ENCODE measurements around the gene ANKMY1.

GRCh38 chr2:240517342-240517741 is 40.4 kb downstream of the ANKMY1 start:
- TF ChIP-seq EP300 (IDR thresholded peaks at IDR 0.05; ENCODE audit: borderline replicate concordance in 1 of 2, low read depth in 2 of 2, low read length in 2 of 2) (no peak), SIN3A (conservative IDR thresholded peaks at IDR 0.05 in 1 of 2, IDR thresholded peaks at IDR 0.05 in 1 of 2; ENCODE audit: low read depth in 1 of 2, low read length in 2 of 2) (no peak), E2F6 (IDR thresholded peaks at IDR 0.05) (no peak), TAF7 (optimal IDR thresholded peaks at IDR 0.05; ENCODE audit: borderline replicate concordance, low read depth, low read length) (no peak), YY1 (IDR thresholded peaks at IDR 0.05; ENCODE audit: low read depth, low read length) (no peak), POLR2AphosphoS5 (IDR thresholded peaks at IDR 0.05; ENCODE audit: low read depth, low read length) (no peak), MAX (IDR thresholded peaks at IDR 0.05) (no peak), CTCF (IDR thresholded peaks at IDR 0.05; ENCODE audit: control extremely low read depth in 1 of 3, insufficient read depth in 1 of 3, low read depth in 1 of 3, low read length in 3 of 3) (no peak)
